OCI-LY1 (cell line): ENCODE results near the gene LMTK3.

Experiments
- H2AFZ ChIP-seq: fragments of 200-600 bp; sonication (generic), shearing (Covaris generic); 2 replicates; pipeline ENCODE4 v1.6.0; 2014; ENCODE audit warnings: antibody characterized with exemption, mild to moderate bottlenecking, low read length
- H3F3A ChIP-seq: fragments of 200-600 bp; sonication (generic), shearing (Covaris generic); 2 replicates; pipeline ENCODE4 v1.6.0; 2014; ENCODE audit warnings: mild to moderate bottlenecking, antibody characterized with exemption, low read length, moderate library complexity; ENCODE audit not compliant: insufficient read depth
- H3K27ac ChIP-seq: fragments of 200-600 bp; sonication (generic); 2 replicates; pipeline ENCODE4 v1.5.1; 2014; ENCODE audit warnings: low read length, mixed run types, mild to moderate bottlenecking, low read depth; ENCODE audit not compliant: poor library complexity, severe bottlenecking
- H3K27me3 ChIP-seq: fragments of 200-600 bp; sonication (generic); 2 replicates; pipeline ENCODE4 v1.6.0; 2014; ENCODE audit warnings: antibody characterized with exemption, mild to moderate bottlenecking, low read length, moderate library complexity; ENCODE audit not compliant: insufficient read depth
- H3K36me3 ChIP-seq: fragments of 200-600 bp; sonication (generic); 2 replicates; pipeline ENCODE4 v1.6.1; 2014; ENCODE audit warnings: mild to moderate bottlenecking, antibody characterized with exemption, low read length, moderate library complexity, mixed read lengths; ENCODE audit not compliant: insufficient read depth
- H3K4me1 ChIP-seq: fragments of 200-600 bp; sonication (generic); 2 replicates; pipeline ENCODE4 v1.5.1; 2014; ENCODE audit warnings: mild to moderate bottlenecking, low read length, moderate library complexity; ENCODE audit not compliant: insufficient read depth, severe bottlenecking
- H3K4me2 ChIP-seq: fragments of 200-600 bp; sonication (generic), shearing (Covaris generic); 2 replicates; pipeline ENCODE4 v1.6.1; 2014; ENCODE audit warnings: low read length
- H3K4me3 ChIP-seq: fragments of 200-600 bp; sonication (generic); 2 replicates; pipeline ENCODE4 v1.5.1; 2014; ENCODE audit warnings: low read length, low read depth, mild to moderate bottlenecking, mixed read lengths; ENCODE audit not compliant: poor library complexity, severe bottlenecking
- H3K79me2 ChIP-seq: fragments of 200-600 bp; shearing (Covaris generic); 2 replicates; pipeline ENCODE4 v1.6.1; 2016; ENCODE audit warnings: mixed run types, low read length, mixed read lengths; ENCODE audit not compliant: insufficient read depth
- H3K9ac ChIP-seq: fragments of 200-600 bp; sonication (generic), shearing (Covaris generic); 2 replicates; pipeline ENCODE4 v1.6.1; 2014; ENCODE audit warnings: mild to moderate bottlenecking, low read length, mixed read lengths
- H3K9me2 ChIP-seq: fragments of 200-600 bp; sonication (generic), shearing (Covaris generic); 2 replicates; pipeline ENCODE4 v1.6.1; 2014; ENCODE audit warnings: low read depth, mild to moderate bottlenecking, low read length, mixed read lengths
- H3K9me3 ChIP-seq: fragments of 200-600 bp; shearing (Covaris generic); 2 replicates; pipeline ENCODE4 v1.6.1; 2014; ENCODE audit warnings: low read length, mixed read lengths
- H4K20me1 ChIP-seq: fragments of 200-600 bp; sonication (generic), shearing (Covaris generic); 2 replicates; pipeline ENCODE4 v1.6.0; 2016; ENCODE audit warnings: mild to moderate bottlenecking, low read length; ENCODE audit not compliant: insufficient read depth
- EZH2 ChIP-seq: fragments of 200-600 bp; sonication (generic), shearing (Covaris generic); IDR thresholded peaks from 2 replicates; pipeline ENCODE4 v1.8.0; 2017; ENCODE audit warnings: borderline replicate concordance, mixed run types, mild to moderate bottlenecking, antibody characterized with exemption, low read length, moderate library complexity, mixed read lengths
- TF ChIP-seq, protein P1 (sequence below): fragments of 200-600 bp; sonication (generic), shearing (Covaris generic); IDR thresholded peaks from 2 replicates; pipeline ENCODE4 v1.5.1; 2017; ENCODE audit warnings: mild to moderate bottlenecking, antibody characterized with exemption, low read length, moderate library complexity, mixed read lengths

The LMTK3 gene

DNA sequence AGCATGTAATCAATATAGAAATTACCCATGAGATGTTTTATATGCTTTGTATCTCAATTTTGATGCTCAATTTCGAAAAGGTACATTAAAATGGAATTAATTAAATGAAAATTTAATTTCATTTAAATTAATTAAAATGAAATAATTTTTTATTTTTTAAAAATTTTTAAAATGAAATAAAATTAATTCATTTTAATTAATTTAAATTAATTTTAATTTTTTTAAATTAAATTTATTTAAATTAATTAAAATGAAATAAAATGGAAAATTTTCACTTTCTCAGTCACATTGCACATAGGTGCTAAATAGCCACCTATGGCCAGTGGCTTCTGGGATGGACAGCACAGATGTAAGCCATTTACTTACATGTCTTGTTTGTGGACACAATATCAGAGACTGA, 36.1 kb upstream of the LMTK3 start:
- TF ChIP-seq, protein P1, sequence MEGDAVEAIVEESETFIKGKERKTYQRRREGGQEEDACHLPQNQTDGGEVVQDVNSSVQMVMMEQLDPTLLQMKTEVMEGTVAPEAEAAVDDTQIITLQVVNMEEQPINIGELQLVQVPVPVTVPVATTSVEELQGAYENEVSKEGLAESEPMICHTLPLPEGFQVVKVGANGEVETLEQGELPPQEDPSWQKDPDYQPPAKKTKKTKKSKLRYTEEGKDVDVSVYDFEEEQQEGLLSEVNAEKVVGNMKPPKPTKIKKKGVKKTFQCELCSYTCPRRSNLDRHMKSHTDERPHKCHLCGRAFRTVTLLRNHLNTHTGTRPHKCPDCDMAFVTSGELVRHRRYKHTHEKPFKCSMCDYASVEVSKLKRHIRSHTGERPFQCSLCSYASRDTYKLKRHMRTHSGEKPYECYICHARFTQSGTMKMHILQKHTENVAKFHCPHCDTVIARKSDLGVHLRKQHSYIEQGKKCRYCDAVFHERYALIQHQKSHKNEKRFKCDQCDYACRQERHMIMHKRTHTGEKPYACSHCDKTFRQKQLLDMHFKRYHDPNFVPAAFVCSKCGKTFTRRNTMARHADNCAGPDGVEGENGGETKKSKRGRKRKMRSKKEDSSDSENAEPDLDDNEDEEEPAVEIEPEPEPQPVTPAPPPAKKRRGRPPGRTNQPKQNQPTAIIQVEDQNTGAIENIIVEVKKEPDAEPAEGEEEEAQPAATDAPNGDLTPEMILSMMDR, result no peak
- no peak for TF ChIP-seq EZH2
- Histone ChIP-seq H3K36me3 (no peaks in the 10 kb centered on the region), H3K9me2 (no peaks in the 10 kb centered on the region), H3K9ac (no peak overlapping the region), H4K20me1 (no peaks in the 10 kb centered on the region), H3K27ac (no peak overlapping the region), H3K4me2 (no peak overlapping the region), H3K4me1 (no peaks in the 10 kb centered on the region), H3K9me3 (no peaks in the 10 kb centered on the region), H3K4me3 (no peak overlapping the region), H3K27me3 (peaks cover 19% of the 10 kb centered on the region), H3K79me2 (no peaks in the 10 kb centered on the region), H2AFZ (no peak overlapping the region), H3F3A (no peaks in the 10 kb centered on the region)

GRCh38 chr19:48544856-48545750, 33.5 kb upstream of the LMTK3 start:
- no peaks in the 10 kb centered on the region for H3K79me2 ChIP-seq
- H3K9me2 ChIP-seq, result no peaks in the 10 kb centered on the region
- no peak overlapping the region for H3K4me2 ChIP-seq
- no peaks in the 10 kb centered on the region for H3F3A ChIP-seq
- H3K9ac ChIP-seq, result no peak overlapping the region
- H3K36me3 ChIP-seq, result no peaks in the 10 kb centered on the region
- H3K27ac ChIP-seq, result no peak overlapping the region
- TF ChIP-seq EZH2, result no peak
- TF ChIP-seq, protein P1, result no peak
- no peaks in the 10 kb centered on the region for H3K9me3 ChIP-seq
- H2AFZ ChIP-seq, result no peak overlapping the region
- no peaks in the 10 kb centered on the region for H4K20me1 ChIP-seq
- no peaks in the 10 kb centered on the region for H3K4me1 ChIP-seq
- no peak overlapping the region for H3K4me3 ChIP-seq
- peaks cover 10% of the 10 kb centered on the region for H3K27me3 ChIP-seq

DNA sequence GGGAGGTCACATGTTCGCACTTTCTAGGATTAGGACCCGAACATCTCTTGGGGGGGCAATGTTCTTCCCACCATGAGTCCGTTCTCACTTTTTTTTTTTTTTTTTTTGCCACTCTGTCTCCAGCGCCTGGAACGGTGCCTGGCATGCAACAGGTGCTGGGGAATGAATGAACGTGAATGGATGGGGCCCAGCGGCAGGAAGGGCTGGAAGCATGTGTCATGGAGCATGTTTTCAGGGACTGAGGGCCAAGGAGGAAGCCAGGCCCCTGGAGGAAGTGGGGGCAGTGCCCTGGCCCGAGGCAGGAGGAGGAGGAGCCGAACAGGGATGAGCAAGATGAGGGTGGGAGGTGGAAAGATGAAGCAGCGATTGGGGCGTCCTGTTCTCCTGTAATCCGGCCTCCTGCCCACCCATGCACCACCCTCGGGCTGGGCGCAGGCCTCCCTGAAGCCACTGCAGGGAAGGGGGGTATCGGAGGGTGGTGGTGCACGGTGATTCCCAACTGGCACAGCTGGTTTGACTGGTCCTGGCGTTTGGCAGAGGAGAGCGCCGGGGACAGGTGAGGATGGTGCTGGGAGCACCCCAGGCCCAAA, 31.6 kb upstream of the LMTK3 start:
- Histone ChIP-seq H4K20me1 (no peaks in the 10 kb centered on the region), H3K27me3 (peaks cover 7% of the 10 kb centered on the region), H3F3A (no peaks in the 10 kb centered on the region), H2AFZ (no peak overlapping the region), H3K4me1 (no peaks in the 10 kb centered on the region), H3K36me3 (no peaks in the 10 kb centered on the region), H3K4me3 (no peak overlapping the region), H3K79me2 (no peaks in the 10 kb centered on the region), H3K9me3 (no peaks in the 10 kb centered on the region), H3K4me2 (no peak overlapping the region), H3K9me2 (no peaks in the 10 kb centered on the region), H3K9ac (no peak overlapping the region), H3K27ac (no peak overlapping the region)
- no peak for TF ChIP-seq EZH2
